GM10847 (cell line): ENCODE results near the gene MERTK.

Source experiments
- POLR2A ChIP-seq: IDR thresholded peaks from 2 replicates; pipeline ENCODE4 v1.6.1; 2011; ENCODE audit not compliant: insufficient read length; ENCODE audit errors: extremely low read depth

The MERTK gene

DNA sequence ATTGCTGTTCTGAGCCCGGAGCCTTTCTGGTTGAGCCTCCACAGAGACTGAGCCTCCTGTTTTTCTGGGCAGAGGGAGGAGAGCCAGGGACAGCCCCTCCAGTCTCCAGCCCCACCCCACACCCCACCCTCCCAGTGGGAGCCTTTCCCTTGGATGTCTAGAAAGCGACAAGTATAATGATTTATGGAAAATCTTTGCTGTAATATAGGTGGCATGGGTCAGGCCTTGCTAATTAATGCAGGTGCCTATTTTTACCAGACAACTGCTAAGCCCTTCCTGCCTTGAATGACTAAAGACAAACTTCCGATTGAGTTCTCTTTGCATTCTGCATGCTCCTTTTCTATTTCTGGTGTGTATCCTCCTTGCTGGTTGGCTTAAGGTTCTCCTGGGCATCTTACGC, 43.1 kb downstream of the MERTK start:
- TF ChIP-seq POLR2A, result no peak

- no peak for TF ChIP-seq POLR2A
Measured at GRCh38 chr2:111944531-111945210, 46.3 kb downstream of the MERTK start.

GRCh38 chr2:111945444-111946293, 47.3 kb downstream of the MERTK start:
- no peak for TF ChIP-seq POLR2A

- no peak for TF ChIP-seq POLR2A
Measured at GRCh38 chr2:111946294-111947114, 48.1 kb downstream of the MERTK start.

DNA sequence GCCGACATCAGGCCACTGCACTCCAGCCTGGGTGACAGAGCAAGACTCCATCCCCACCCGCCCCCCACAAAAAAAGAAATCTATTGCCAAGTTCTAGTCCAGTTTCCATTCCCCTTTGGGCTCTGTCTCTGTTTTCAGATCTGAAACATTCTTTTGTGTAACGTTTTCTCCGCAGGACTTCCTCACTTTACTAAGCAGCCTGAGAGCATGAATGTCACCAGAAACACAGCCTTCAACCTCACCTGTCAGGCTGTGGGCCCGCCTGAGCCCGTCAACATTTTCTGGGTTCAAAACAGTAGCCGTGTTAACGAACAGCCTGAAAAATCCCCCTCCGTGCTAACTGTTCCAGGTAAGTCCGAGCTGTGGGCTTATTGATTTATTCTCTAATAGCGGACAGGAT, 48.8 kb downstream of the MERTK start:
- TF ChIP-seq POLR2A, result no peak

- TF ChIP-seq POLR2A, result no peak
Measured at GRCh38 chr2:111948832-111949231, 50.4 kb downstream of the MERTK start.

DNA sequence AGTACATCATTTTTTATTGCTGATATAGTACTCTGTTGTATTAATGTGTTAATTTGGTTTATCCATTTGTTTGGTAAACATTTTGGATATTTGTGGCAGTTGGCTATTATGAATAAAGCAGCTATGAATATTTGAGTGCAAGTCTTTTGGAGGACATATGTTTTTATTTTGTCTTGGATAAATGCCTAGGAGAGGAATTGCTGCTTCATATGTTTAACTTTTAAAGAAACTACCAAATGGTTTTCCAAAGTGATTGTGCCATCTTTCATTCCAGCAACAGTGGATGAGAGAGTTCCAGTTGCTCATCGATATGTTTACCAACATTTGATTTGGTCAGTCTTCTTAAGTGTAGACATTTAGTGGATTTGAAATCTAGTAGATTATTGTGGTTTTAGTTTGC, 51.8 kb downstream of the MERTK start:
- TF ChIP-seq POLR2A, result no peak

DNA sequence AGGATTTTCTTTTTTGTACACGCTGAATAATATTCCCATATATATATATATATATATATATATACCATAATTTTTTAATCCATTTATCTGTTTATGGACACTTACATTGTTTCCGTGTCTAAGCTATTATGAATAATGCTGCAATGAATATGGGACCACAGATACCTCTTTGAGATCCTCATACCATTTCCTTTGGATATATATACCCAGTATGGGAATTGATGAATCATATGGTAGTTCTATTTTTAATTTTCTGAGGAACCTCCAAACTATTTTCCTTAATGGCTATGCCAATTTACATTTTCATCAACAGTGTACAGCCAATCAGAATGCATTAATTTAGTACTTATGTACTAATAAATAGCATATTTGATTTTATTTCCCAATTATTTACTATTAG, 53.1 kb downstream of the MERTK start:
- no peak for TF ChIP-seq POLR2A

GRCh38 chr2:111952871-111953452, 54.6 kb downstream of the MERTK start:
- no peak for TF ChIP-seq POLR2A

DNA sequence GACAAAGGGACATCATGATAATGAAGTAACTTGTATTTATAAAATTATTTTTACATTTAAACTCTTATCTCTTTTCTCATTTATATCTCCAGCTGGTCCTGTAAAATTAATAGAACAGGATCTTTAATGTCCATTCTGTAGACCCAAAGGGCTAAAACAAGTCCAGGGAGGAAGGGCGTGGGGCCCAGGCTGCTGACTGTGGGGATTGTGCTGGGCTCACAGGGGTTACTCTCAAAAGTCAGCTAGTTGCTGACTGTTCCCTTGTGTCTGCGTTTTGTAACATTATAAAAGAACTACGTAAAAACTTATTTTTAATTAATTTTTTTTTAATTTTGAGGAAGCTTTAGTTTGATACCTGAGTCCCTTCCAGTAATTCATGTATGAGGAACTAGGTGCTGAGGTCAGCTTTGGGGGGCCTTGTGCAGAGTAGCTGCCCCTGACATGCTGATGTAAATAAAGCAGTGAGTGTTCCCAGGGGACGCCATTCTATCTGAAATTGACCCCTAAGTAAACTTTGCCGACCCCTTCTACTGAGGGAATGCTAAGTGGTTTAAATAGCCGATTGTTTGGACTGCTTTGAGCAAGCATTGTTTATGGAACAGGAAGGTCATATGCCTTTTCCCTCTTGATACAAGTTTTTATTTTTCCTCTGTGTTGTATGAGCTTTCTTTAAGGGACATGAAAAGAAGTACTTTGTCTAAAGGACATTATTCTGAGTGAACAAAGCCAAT, 56.4 kb downstream of the MERTK start:
- no peak for TF ChIP-seq POLR2A

- TF ChIP-seq POLR2A, result no peak
Measured at GRCh38 chr2:111957872-111958354, 59.5 kb downstream of the MERTK start.

GRCh38 chr2:111958901-111959300, 60.5 kb downstream of the MERTK start:
- no peak for TF ChIP-seq POLR2A

GRCh38 chr2:111961663-111962062, 63.3 kb downstream of the MERTK start:
- TF ChIP-seq POLR2A, result no peak

DNA sequence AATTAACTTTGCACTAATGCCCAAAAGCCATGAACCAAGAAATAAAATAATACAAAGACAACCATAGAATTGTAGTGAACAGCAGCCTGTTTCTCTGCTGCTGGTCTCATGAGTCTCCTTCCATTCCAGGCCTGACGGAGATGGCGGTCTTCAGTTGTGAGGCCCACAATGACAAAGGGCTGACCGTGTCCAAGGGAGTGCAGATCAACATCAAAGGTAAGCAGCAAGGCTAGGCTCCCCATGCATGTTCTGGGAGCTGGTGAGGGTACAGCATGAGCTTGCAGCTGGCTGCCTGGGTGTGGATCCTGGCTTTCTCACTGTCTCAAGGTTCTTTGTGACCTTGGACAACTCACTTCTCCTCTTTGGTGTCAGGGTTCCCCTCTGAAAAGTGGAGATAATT, 66.7 kb downstream of the MERTK start:
- TF ChIP-seq POLR2A, result no peak
